Thyroid gland (tissue), 4 donors: ENCODE measurements around the gene BTG3. TPM values are rescaled to one million over a fixed set of nuclear protein-coding genes. Genes with fewer than 3 reads are reported as not detected.

Experiments
- DNase-seq, 2 donors: peaks; one replicate each; pipeline ENCODE4 v3.0.0-alpha.2; 2019
- H3K27ac ChIP-seq, 3 donors: fragments of 200-600 bp; sonication (generic); 1 replicate in 2 of 3; 2 replicates in 1 of 3; pipeline ENCODE4 v1.5.1; 2016 to 2019; ENCODE audit warnings: mild to moderate bottlenecking in 1 of 3, moderate library complexity in 1 of 3
- H3K27me3 ChIP-seq: fragments of 200-600 bp; sonication (generic); one replicate; pipeline ENCODE4 v1.5.1; 2019
- H3K36me3 ChIP-seq, 2 donors: fragments of 200-600 bp; sonication (generic); one replicate each; pipeline ENCODE4 v1.5.1; 2016 to 2019
- H3K4me1 ChIP-seq, 2 donors: fragments of 200-600 bp; sonication (generic); one replicate each; pipeline ENCODE4 v1.5.1; 2017 to 2019
- H3K4me3 ChIP-seq, 3 donors: fragments of 200-600 bp; sonication (generic); replicated peaks in 1 of 3; 1 replicate in 2 of 3; 2 replicates in 1 of 3; pipeline ENCODE4 v1.5.1; 2016; ENCODE audit warnings: mild to moderate bottlenecking in 1 of 3
- H3K9me3 ChIP-seq: fragments of 200-600 bp; sonication (generic); one replicate; pipeline ENCODE4 v1.5.1; 2017
- POLR2A ChIP-seq, 2 donors: fragments of 450-650 bp; IDR thresholded peaks; one replicate each; pipeline ENCODE4 v1.6.1; 2017; ENCODE audit warnings: antibody characterized with exemption in 2 of 2, mild to moderate bottlenecking in 2 of 2, moderate library complexity in 1 of 2
- WGBS, 2 donors: methylation state at CpG; one replicate each; pipeline ENCODE4 v1.1.5; 2017; 5-methylcytosine and 5-hydroxymethylcytosine counted together
- intact Hi-C: fragments of 100-400 bp; cut with DNase I; formaldehyde crosslinking; loops from one replicate; pipeline ENCODE4 v1.15.1; 2023
- total RNA-seq, 4 donors: library from RNA; depleted of rRNA; stranded (reverse); fragments of >200 nt; gene quantifications; one replicate each; pipeline ENCODE4 v1.2.3, GENCODE V29; 2016
- TF ChIP-seq, protein P1 (sequence below), 6 experiments: fragments of 200-600 bp in 3 of 6; fragments of 450-650 bp in 3 of 6; sonication (generic) in 3 of 6; IDR thresholded peaks; one replicate each; pipeline ENCODE4 v1.5.1; 2016 to 2019; ENCODE audit warnings: antibody characterized with exemption in 6 of 6, mild to moderate bottlenecking in 2 of 6, inconsistent platforms in 1 of 6, moderate library complexity in 1 of 6

BTG3 gene, protein sequence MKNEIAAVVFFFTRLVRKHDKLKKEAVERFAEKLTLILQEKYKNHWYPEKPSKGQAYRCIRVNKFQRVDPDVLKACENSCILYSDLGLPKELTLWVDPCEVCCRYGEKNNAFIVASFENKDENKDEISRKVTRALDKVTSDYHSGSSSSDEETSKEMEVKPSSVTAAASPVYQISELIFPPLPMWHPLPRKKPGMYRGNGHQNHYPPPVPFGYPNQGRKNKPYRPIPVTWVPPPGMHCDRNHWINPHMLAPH
- 10 to 100 TPM; 37.5 to 79.1 (median 61.9) TPM for total RNA-seq

- H3K4me3 ChIP-seq = peak within 1 kb of the TSS; percentile 57 to 94 (median 89)
- peak; percentile 87 to 99 for TF ChIP-seq POLR2A (IDR thresholded peaks at IDR 0.05)
- TF ChIP-seq, protein P1, sequence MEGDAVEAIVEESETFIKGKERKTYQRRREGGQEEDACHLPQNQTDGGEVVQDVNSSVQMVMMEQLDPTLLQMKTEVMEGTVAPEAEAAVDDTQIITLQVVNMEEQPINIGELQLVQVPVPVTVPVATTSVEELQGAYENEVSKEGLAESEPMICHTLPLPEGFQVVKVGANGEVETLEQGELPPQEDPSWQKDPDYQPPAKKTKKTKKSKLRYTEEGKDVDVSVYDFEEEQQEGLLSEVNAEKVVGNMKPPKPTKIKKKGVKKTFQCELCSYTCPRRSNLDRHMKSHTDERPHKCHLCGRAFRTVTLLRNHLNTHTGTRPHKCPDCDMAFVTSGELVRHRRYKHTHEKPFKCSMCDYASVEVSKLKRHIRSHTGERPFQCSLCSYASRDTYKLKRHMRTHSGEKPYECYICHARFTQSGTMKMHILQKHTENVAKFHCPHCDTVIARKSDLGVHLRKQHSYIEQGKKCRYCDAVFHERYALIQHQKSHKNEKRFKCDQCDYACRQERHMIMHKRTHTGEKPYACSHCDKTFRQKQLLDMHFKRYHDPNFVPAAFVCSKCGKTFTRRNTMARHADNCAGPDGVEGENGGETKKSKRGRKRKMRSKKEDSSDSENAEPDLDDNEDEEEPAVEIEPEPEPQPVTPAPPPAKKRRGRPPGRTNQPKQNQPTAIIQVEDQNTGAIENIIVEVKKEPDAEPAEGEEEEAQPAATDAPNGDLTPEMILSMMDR (IDR thresholded peaks at IDR 0.05) = no peak
- peaks cover 16% of the 10 kb centered on the region in 2 donors for H3K4me1 ChIP-seq
- peak within 1 kb of the TSS; percentile 95 to 97 (median 96) for H3K27ac ChIP-seq
- DNase-seq = peak; percentile 78 to 81
- no peaks in the 10 kb centered on the region for H3K36me3 ChIP-seq
- no peaks in the 10 kb centered on the region for H3K9me3 ChIP-seq
- H3K27me3 ChIP-seq = no peaks in the 10 kb centered on the region
- intact Hi-C loops = no loop called here
- 3% methylated on average over 21 of the region's 102 CpGs; no CpG with 5 or more reads in 1 of the 2 donors for WGBS, 2 donors
Measured at GRCh38 chr21:17612565-17613241, at the start of gene BTG3. BTG3 (minus strand) TSS chr21:17612901; CDS start chr21:17609144, 3,757 bp downstream.

DNA sequence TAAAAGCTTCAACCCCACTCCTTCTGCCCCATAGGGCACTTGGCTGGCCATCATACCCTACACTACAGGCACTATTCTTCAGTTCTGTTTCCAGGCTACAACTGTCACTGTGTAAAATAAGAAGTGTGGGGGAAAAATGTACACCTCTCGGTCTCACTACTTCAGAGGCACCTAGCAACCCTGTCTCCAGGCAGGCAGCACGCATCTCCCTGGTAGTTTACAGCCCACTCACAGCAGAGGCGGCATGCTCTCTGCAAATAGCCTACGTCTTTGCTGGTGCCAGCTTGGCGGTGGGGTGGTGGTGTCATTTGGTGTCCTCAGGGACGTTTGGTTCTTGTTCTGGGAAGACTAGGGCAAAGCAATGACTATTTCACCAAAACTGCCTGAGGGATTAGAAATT lies 48.2 kb upstream of the BTG3 start:
- Histone ChIP-seq H3K4me1 (no peaks in the 10 kb centered on the region), H3K36me3 (no peaks in the 10 kb centered on the region), H3K27ac (no peak overlapping the region), H3K4me3 (no peak overlapping the region), H3K9me3 (no peaks in the 10 kb centered on the region), H3K27me3 (no peaks in the 10 kb centered on the region)
- intact Hi-C loops = no loop called here
- no peak for DNase-seq
- 61 to 78% methylated on average over 6 of the region's 6 CpGs for WGBS, 2 donors
- TF ChIP-seq, protein P1 (IDR thresholded peaks at IDR 0.05) = no peak
- no peak for TF ChIP-seq POLR2A (IDR thresholded peaks at IDR 0.05)

DNA sequence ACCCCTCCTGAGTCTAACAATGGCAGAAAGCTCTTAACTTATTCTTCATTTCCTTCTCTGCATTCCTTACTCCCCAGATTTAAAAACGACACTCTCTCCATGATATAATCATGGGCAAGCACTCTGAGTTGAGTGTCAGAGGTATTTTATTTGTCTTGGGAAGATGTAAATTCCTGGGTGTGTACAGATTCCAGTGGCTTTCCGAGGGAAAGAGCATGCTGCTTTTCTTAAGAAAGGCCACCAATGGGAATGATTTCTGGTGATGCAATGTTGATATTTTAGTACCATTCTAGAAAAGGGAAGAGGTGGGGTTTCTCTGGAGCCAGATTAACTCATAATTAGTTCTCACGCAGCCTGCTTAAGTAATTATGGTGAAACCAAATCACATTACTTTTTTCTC lies 47.8 kb upstream of the BTG3 start:
- Histone ChIP-seq H3K27me3 (no peaks in the 10 kb centered on the region), H3K36me3 (no peaks in the 10 kb centered on the region), H3K9me3 (no peaks in the 10 kb centered on the region), H3K27ac (no peak overlapping the region), H3K4me1 (no peaks in the 10 kb centered on the region), H3K4me3 (no peak overlapping the region)
- 26 to 44% methylated on average over 3 of the region's 3 CpGs for WGBS, 2 donors
- TF ChIP-seq, protein P1 (IDR thresholded peaks at IDR 0.05) = no peak
- TF ChIP-seq POLR2A (IDR thresholded peaks at IDR 0.05) = no peak
- intact Hi-C loops = no loop called here
- DNase-seq = no peak

- Histone ChIP-seq H3K27me3 (no peaks in the 10 kb centered on the region), H3K4me3 (no peak overlapping the region), H3K36me3 (no peaks in the 10 kb centered on the region), H3K9me3 (no peaks in the 10 kb centered on the region), H3K4me1 (no peaks in the 10 kb centered on the region), H3K27ac (no peak overlapping the region)
- WGBS, 2 donors = 89 to 90% methylated on average over 6 of the region's 6 CpGs
- no peak for DNase-seq
- TF ChIP-seq POLR2A (IDR thresholded peaks at IDR 0.05) = no peak
- TF ChIP-seq, protein P1 (IDR thresholded peaks at IDR 0.05) = no peak
- intact Hi-C loops = no loop called here
Measured at GRCh38 chr21:17658931-17659330, 46.2 kb upstream of the BTG3 start.

DNA sequence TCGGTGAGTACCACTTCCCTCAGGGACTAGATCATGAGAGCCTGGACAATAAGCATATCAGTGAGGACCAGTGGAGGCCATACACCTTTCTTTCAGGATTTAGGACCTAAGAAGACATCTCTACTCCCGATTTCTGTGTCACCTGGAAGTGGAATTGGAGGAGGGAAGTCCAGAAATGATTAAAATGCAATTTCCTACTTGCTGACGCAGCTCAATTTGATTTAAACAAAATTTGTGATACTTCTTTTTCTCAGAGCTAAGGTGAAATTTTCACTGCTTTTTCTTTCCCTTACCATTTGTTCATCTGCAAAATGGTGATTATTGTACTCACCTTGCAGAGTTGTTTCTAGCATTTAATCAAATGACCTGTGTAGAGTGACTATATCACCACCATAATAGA lies 38.8 kb upstream of the BTG3 start:
- Histone ChIP-seq H3K4me3 (no peak overlapping the region), H3K27me3 (no peaks in the 10 kb centered on the region), H3K36me3 (no peaks in the 10 kb centered on the region), H3K4me1 (no peaks in the 10 kb centered on the region), H3K27ac (no peak overlapping the region), H3K9me3 (no peaks in the 10 kb centered on the region)
- intact Hi-C loops = no loop called here
- 83 to 86% methylated on average over 3 of the region's 3 CpGs for WGBS, 2 donors
- TF ChIP-seq, protein P1 (IDR thresholded peaks at IDR 0.05) = no peak
- TF ChIP-seq POLR2A (IDR thresholded peaks at IDR 0.05) = no peak
- DNase-seq = no peak
